Measurements from ENCODE around the gene TBC1D8B.
A peak's percentile ranks its signal among the peaks of the same experiment; 100 is the strongest.

Gene TBC1D8B

DNA sequence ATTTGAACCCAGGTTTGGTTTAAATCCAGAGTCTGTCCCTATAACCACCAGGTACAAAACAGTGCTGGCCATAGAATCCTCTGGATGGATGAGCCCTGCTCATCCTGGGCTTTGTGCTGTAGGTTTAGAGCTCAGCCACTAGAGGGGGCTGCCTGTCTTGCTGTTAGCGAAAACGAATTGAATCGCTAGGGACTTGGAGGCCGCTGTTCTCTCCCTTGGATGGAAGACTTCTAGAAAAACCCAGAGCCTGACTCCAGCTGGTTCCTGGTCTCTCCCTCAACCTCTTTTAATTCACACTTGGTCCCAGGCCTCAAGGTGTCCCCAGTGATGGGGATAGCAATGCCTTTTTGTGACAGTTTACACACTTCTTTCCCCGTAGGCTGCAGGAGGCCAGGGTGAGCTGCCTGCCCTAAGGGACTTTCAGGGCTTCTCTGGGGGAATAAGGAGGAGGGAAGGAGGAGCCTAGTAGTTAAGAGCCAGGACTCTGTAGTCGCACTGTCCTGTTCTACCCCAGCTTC, 92.0 kb downstream of the TBC1D8B start:
- TF ChIP-seq, protein P1, sequence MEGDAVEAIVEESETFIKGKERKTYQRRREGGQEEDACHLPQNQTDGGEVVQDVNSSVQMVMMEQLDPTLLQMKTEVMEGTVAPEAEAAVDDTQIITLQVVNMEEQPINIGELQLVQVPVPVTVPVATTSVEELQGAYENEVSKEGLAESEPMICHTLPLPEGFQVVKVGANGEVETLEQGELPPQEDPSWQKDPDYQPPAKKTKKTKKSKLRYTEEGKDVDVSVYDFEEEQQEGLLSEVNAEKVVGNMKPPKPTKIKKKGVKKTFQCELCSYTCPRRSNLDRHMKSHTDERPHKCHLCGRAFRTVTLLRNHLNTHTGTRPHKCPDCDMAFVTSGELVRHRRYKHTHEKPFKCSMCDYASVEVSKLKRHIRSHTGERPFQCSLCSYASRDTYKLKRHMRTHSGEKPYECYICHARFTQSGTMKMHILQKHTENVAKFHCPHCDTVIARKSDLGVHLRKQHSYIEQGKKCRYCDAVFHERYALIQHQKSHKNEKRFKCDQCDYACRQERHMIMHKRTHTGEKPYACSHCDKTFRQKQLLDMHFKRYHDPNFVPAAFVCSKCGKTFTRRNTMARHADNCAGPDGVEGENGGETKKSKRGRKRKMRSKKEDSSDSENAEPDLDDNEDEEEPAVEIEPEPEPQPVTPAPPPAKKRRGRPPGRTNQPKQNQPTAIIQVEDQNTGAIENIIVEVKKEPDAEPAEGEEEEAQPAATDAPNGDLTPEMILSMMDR (conservative IDR thresholded peaks at IDR 0.05; ENCODE audit: low read depth, low read length) = peak; percentile 78
- Histone ChIP-seq H3K36me3 (ENCODE audit: insufficient read depth) (no peaks in the 10 kb centered on the region), H4K20me1 (ENCODE audit: insufficient read depth) (no peaks in the 10 kb centered on the region), H3K9ac (no peak overlapping the region), H2AFZ (ENCODE audit: low read depth) (peak overlapping the region; percentile 34; the same call in 1 of the 2 replicates), H3K4me3 (IDR thresholded peaks at IDR 0.05; ENCODE audit: insufficient read depth, low read depth, low read length) (no peak overlapping the region), H3K4me1 (ENCODE audit: low read depth, poor library complexity, severe bottlenecking) (no peaks in the 10 kb centered on the region), H3K4me2 (no peak overlapping the region), H3K27ac (no peak overlapping the region), H3K27me3 (ENCODE audit: insufficient read depth, low read depth) (no peaks in the 10 kb centered on the region), H3K79me2 (ENCODE audit: insufficient read depth, low read depth) (no peaks in the 10 kb centered on the region)

DNA sequence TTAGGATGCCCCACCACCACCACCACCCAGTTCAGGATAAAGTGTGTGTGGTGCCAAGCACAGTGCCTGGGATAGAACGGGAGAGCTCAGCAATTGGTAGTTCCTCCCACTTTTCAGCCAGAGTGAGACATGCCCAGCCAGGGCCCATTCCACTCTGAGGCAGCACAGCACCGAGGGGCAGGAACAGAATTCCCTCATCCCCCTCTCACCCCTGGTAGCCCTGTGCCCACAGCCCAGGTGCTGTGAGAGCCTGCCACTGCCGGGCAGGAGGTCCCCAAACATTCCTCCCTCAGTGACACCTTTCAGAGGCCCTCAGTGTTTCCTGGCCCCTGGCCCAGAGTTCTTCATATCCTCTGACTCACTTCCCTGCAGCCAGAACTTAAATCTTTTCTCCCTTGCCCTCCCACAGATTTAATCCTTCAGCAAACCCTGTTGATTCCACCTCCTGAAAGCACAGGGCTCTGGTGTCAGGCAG, 92.5 kb downstream of the TBC1D8B start:
- H4K20me1 ChIP-seq (ENCODE audit: insufficient read depth) = no peaks in the 10 kb centered on the region
- no peak overlapping the region for H3K4me2 ChIP-seq
- no peaks in the 10 kb centered on the region for H3K36me3 ChIP-seq (ENCODE audit: insufficient read depth)
- no peak overlapping the region for H3K27ac ChIP-seq
- no peaks in the 10 kb centered on the region for H3K79me2 ChIP-seq (ENCODE audit: insufficient read depth, low read depth)
- H2AFZ ChIP-seq (ENCODE audit: low read depth) = 0 out of 2 replicates have a peak overlapping the region, but pooled peaks have one; percentile 34
- TF ChIP-seq, protein P1 (conservative IDR thresholded peaks at IDR 0.05; ENCODE audit: low read depth, low read length) = no peak
- H3K4me3 ChIP-seq (IDR thresholded peaks at IDR 0.05; ENCODE audit: insufficient read depth, low read depth, low read length) = no peak overlapping the region
- no peak overlapping the region for H3K9ac ChIP-seq
- H3K4me1 ChIP-seq (ENCODE audit: low read depth, poor library complexity, severe bottlenecking) = no peaks in the 10 kb centered on the region
- no peaks in the 10 kb centered on the region for H3K27me3 ChIP-seq (ENCODE audit: insufficient read depth, low read depth)

DNA sequence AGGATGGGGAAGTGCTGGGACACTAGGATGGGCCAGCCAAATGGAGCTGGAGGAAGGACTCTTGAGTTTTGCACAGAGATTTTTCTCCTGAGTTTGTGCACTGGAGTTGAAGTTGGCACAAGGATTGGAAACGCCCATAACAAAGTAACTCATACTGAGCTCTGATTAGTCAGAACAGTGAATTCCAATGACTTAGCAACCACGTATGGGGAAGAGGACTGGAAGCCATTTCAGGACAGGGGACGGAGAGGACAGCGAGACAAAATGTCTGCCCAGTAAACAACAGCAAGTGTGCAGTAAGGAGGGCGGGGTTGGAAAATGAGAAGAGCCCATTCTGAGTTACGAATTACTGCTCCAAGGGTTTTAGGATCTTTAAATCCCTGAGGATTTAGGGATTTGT, 94.8 kb downstream of the TBC1D8B start:
- no peak overlapping the region for H3K4me2 ChIP-seq
- H3K79me2 ChIP-seq (ENCODE audit: insufficient read depth, low read depth) = no peaks in the 10 kb centered on the region
- no peaks in the 10 kb centered on the region for H3K36me3 ChIP-seq (ENCODE audit: insufficient read depth)
- H3K4me1 ChIP-seq (ENCODE audit: low read depth, poor library complexity, severe bottlenecking) = no peaks in the 10 kb centered on the region
- TF ChIP-seq, protein P1 (conservative IDR thresholded peaks at IDR 0.05; ENCODE audit: low read depth, low read length) = no peak
- H3K9ac ChIP-seq = no peak overlapping the region
- H2AFZ ChIP-seq (ENCODE audit: low read depth) = no peak overlapping the region
- no peaks in the 10 kb centered on the region for H4K20me1 ChIP-seq (ENCODE audit: insufficient read depth)
- H3K27ac ChIP-seq = no peak overlapping the region
- no peak overlapping the region for H3K4me3 ChIP-seq (IDR thresholded peaks at IDR 0.05; ENCODE audit: insufficient read depth, low read depth, low read length)
- H3K27me3 ChIP-seq (ENCODE audit: insufficient read depth, low read depth) = no peaks in the 10 kb centered on the region

DNA sequence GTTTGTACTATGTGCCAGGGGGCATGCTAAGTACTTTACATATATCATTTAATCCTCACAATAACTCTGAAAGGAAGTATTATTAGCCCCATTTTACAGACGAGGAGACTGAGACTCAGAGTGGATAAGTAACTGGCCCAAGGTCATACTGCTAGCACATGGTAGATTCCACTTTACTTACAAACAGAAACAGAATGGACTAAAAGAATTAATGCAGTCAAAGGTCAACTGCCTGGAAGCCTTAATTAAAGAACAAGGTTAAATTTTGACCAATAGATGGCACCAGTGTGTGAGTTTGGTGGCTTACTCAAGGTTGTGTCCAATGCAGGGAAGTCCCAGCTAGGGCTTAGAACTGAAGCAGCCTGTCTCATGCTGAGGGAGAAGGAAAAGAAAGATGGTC, 96.0 kb downstream of the TBC1D8B start:
- TF ChIP-seq, protein P1 (conservative IDR thresholded peaks at IDR 0.05; ENCODE audit: low read depth, low read length) = peak; percentile 62
- no peaks in the 10 kb centered on the region for H4K20me1 ChIP-seq (ENCODE audit: insufficient read depth)
- no peak overlapping the region for H3K27ac ChIP-seq
- H3K27me3 ChIP-seq (ENCODE audit: insufficient read depth, low read depth) = no peaks in the 10 kb centered on the region
- H3K79me2 ChIP-seq (ENCODE audit: insufficient read depth, low read depth) = no peaks in the 10 kb centered on the region
- H3K9ac ChIP-seq = no peak overlapping the region
- no peak overlapping the region for H3K4me2 ChIP-seq
- no peaks in the 10 kb centered on the region for H3K4me1 ChIP-seq (ENCODE audit: low read depth, poor library complexity, severe bottlenecking)
- peak overlapping the region; percentile 3; the same call in 1 of the 2 replicates for H2AFZ ChIP-seq (ENCODE audit: low read depth)
- no peaks in the 10 kb centered on the region for H3K36me3 ChIP-seq (ENCODE audit: insufficient read depth)
- H3K4me3 ChIP-seq (IDR thresholded peaks at IDR 0.05; ENCODE audit: insufficient read depth, low read depth, low read length) = no peak overlapping the region

Measured in KMS-11 (cell line).